ENCODE results near the gene SLC22A4. TPM values are rescaled to one million over a fixed set of nuclear protein-coding genes. Genes with fewer than 3 reads are reported as not detected.

SLC22A4 gene
- total and polyA plus RNA-seq, 4 donors = 0.25 to 42.2 (median 0.47) TPM

- TF ChIP-seq YY1 (IDR thresholded peaks at IDR 0.05) (no peak), RAD21 (IDR thresholded peaks at IDR 0.05) (no peak), HNF4G (IDR thresholded peaks at IDR 0.05) (no peak), ATF3 (IDR thresholded peaks at IDR 0.05) (no peak)
These were observed 25.8 kb downstream of the SLC22A4 start (continued) for GRCh38 chr5:132319975-132320374.

- Histone ChIP-seq H3K9ac (ENCODE audit: low read depth in 1 of 2, low read length in 2 of 2) (no peak overlapping the region), H3K36me3 (ENCODE audit: control insufficient read depth in 4 of 4, insufficient read depth in 3 of 4, low read depth in 1 of 4, low read length in 3 of 4) (peaks cover 0 to 8% (median 3%) of the 10 kb centered on the region in 4 donors), H3K27ac (ENCODE audit: low read depth in 1 of 2, low read length in 2 of 2) (no peak overlapping the region), H3K4me3 (ENCODE audit: low read depth in 1 of 3, low read length in 3 of 3) (no peak overlapping the region), H3K4me1 (ENCODE audit: control insufficient read depth in 4 of 4, insufficient read depth in 4 of 4, low read length in 3 of 4) (peaks cover 0 to 19% (median 8%) of the 10 kb centered on the region in 4 donors), H3K27me3 (ENCODE audit: control insufficient read depth in 4 of 4, insufficient read depth in 4 of 4, low read length in 3 of 4) (no peaks in the 10 kb centered on the region), H3K9me3 (ENCODE audit: control insufficient read depth in 4 of 4, low read length in 3 of 4) (no peaks in the 10 kb centered on the region)
- WGBS = 78% methylated on average over 3 of the region's 3 CpGs
- TF ChIP-seq RAD21 (IDR thresholded peaks at IDR 0.05) (peak; percentile 50 to 52), RXRA (IDR thresholded peaks at IDR 0.05) (peak; percentile 6 to 60), FOXA2 (IDR thresholded peaks at IDR 0.05) (peak; percentile 21), EGR1 (IDR thresholded peaks at IDR 0.05; ENCODE audit: low read depth in 2 of 2) (no peak), CTCF (IDR thresholded peaks at IDR 0.05; ENCODE audit: low read depth, low read length, missing input control) (no peak), ATF3 (IDR thresholded peaks at IDR 0.05) (no peak), YY1 (IDR thresholded peaks at IDR 0.05) (peak; percentile 30), TAF1 (conservative IDR thresholded peaks at IDR 0.05) (no peak), FOXA1 (IDR thresholded peaks at IDR 0.05) (no peak), JUND (IDR thresholded peaks at IDR 0.05) (peak in 1 of 2 donors; percentile 17), NR2F2 (IDR thresholded peaks at IDR 0.05) (no peak), MAX (IDR thresholded peaks at IDR 0.05) (peak; percentile 43), SP1 (IDR thresholded peaks at IDR 0.05) (peak; percentile 27), HNF4A (conservative IDR thresholded peaks at IDR 0.05) (peak; percentile 81 to 87)
- no peak for DNase-seq (ENCODE audit: low spot score)
These were observed 27.0 kb downstream of the SLC22A4 start for GRCh38 chr5:132321109-132321721.

- TF ChIP-seq ZBTB33 (IDR thresholded peaks at IDR 0.05) (no peak), RXRA (IDR thresholded peaks at IDR 0.05) (no peak), HNF4G (IDR thresholded peaks at IDR 0.05) (no peak)
- peaks cover 0 to 19% (median 8%) of the 10 kb centered on the region in 4 donors for H3K4me1 ChIP-seq (ENCODE audit: control insufficient read depth in 4 of 4, insufficient read depth in 4 of 4, low read length in 3 of 4)
- no peaks in the 10 kb centered on the region for H3K27me3 ChIP-seq (ENCODE audit: control insufficient read depth in 4 of 4, insufficient read depth in 4 of 4, low read length in 3 of 4)
- H3K4me3 ChIP-seq (ENCODE audit: low read depth in 1 of 3, low read length in 3 of 3) = no peak overlapping the region
- peaks cover 0 to 8% (median 2%) of the 10 kb centered on the region in 4 donors for H3K36me3 ChIP-seq (ENCODE audit: control insufficient read depth in 4 of 4, insufficient read depth in 3 of 4, low read depth in 1 of 4, low read length in 3 of 4)
- no peak overlapping the region for H3K27ac ChIP-seq (ENCODE audit: low read depth in 1 of 2, low read length in 2 of 2)
- no peak overlapping the region for H3K9ac ChIP-seq (ENCODE audit: low read depth in 1 of 2, low read length in 2 of 2)
- DNase-seq (ENCODE audit: low spot score) = no peak
- 90% methylated on average over 11 of the region's 11 CpGs for WGBS
- no peaks in the 10 kb centered on the region for H3K9me3 ChIP-seq (ENCODE audit: control insufficient read depth in 4 of 4, low read length in 3 of 4)
These were observed 28.1 kb downstream of the SLC22A4 start for GRCh38 chr5:132322266-132322665.
